T follicular helper cell (primary cell): ENCODE measurements around the gene HARBI1.

Source experiments
- DNase-seq: peaks from one replicate; pipeline ENCODE4 v3.0.0-alpha.2; 2020; ENCODE audit warnings: low read depth
- total RNA-seq, 2 experiments: gene quantifications; one replicate each; lab custom pipeline; 2026; lab: John Stamatoyannopoulos, UW

The HARBI1 gene, protein sequence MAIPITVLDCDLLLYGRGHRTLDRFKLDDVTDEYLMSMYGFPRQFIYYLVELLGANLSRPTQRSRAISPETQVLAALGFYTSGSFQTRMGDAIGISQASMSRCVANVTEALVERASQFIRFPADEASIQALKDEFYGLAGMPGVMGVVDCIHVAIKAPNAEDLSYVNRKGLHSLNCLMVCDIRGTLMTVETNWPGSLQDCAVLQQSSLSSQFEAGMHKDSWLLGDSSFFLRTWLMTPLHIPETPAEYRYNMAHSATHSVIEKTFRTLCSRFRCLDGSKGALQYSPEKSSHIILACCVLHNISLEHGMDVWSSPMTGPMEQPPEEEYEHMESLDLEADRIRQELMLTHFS
- total RNA-seq, result 5.4 to 7.9 reads per million in 2 experiments

- peak; percentile 86 for DNase-seq
These were observed at the start of gene HARBI1, which contains the start of gene ATG13 for GRCh38 chr11:46617134-46617971. TSS of gene HARBI1 (minus strand) at chr11:46617227. CDS start at chr11:46616237, 990 bp downstream. TSS of gene ATG13 (plus strand) at chr11:46617553. CDS start at chr11:46644292, 26,739 bp downstream.

DNA sequence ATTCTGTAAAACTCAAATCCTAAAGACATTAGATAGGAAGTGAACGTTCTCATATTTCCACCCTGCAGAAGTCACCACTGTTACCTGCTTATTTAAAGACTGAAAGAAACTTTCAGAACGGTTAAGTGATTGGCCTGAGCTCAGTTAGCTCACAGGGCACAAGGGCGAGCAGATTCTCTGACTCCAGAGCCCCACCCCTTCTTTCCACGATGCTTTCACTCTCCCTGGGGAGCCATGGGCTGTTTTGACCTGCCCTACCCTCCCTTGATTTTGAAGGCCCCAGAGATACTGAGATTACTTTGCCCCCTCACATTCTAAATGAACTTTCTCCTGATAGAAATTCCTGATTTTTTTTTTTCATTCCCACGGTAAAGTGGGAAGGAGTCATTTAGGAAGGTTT, 49.5 kb upstream of the HARBI1 start:
- DNase-seq, result no peak

GRCh38 chr11:46665356-46665755, 48.3 kb upstream of the HARBI1 start:
- DNase-seq, result no peak

GRCh38 chr11:46664612-46665011, 47.6 kb upstream of the HARBI1 start:
- DNase-seq, result no peak

DNA sequence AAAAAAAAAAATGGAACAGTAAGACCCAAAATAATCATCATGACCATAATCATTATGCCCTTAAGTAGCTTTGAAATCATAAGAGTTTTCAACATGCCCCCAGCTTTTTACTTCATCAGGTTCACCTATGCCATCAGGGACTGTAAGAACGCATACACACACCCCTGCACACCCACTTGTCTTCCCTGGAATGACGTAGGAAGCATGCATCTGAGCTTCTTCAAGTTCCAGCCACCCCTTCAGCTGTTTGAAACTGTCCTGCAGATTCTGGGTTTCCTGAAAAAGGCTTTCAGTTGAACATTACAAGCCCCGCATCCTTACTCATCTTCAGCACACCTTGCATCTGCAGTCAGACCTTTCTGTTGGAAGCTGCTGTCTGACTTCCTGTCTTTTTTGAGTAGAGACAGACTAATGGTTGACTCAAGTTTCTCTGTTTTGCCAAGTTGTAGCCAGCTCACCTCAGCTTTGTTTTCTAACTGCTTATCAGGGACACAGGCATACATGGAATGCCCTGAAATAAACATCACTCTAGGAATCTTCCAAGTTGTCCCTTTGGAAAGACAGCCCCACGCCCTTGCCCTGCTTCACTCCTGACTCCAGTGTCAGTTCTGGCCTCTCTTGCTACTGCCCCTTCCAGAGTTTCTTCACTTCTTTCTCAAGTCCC, 46.4 kb upstream of the HARBI1 start:
- DNase-seq, result no peak

GRCh38 chr11:46662366-46662765, 45.3 kb upstream of the HARBI1 start:
- DNase-seq, result no peak

DNA sequence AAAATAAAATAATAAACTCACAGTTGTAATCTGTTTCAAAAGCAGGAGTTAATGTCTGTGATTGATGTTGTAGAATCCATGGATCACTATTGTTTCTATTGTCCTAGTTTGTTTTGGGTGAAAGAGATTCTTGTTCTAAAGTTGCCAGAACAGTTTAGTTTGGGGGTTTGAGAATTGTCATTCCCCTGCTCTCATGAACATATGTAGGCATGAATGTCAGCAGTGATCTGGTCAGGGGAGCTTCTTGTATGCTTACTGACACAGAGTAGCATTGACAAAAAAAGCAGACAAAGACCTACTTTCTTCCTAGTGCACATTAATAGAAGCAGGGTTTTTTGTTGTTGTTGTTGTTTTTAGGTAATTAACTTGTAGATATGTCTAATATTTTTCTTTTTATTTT, 44.8 kb upstream of the HARBI1 start:
- no peak for DNase-seq

DNA sequence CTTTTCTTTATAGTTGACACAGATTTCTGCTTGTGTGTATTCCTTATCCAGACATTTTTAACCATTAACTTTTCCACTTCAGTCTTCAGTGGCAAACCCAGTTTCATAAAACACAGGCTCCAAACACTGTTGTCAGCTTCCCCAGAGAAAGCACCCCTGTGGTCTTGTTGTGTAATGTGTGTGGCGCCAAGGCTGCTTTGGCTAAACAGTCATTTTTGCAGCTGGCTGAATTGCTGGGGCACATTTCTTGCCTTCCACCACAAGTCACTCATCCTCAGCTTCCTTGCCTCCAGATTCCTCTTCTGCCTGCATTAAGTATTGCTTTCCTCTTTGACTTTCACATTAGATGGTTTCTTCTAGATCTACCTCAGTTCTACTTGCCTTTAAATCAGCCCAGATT, 42.9 kb upstream of the HARBI1 start:
- no peak for DNase-seq

- no peak for DNase-seq
These were observed 41.2 kb upstream of the HARBI1 start for GRCh38 chr11:46658259-46658658.

GRCh38 chr11:46657186-46657585, 40.2 kb upstream of the HARBI1 start:
- DNase-seq, result no peak

DNA sequence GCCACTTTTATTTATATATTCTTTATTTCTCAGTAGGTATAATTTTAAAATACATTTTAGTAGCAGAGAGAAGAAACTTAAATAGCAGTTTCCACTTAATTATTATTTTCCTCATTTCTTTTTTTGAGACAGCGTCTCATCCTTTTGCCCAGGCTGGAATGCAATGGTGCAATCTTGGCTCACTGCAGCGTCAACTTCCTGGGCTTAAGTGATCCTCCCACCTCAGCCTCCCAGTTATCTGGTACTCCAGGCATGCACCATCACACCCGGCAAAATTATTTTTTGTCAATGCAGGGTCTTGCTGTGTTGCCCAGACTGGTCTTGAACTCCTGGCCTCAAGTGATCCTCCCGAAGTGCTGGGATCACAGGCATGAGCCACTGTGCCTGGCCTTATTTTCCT, 38.6 kb upstream of the HARBI1 start:
- DNase-seq, result no peak

GRCh38 chr11:46649180-46649738, 32.2 kb upstream of the HARBI1 start:
- DNase-seq, result no peak

- DNase-seq, result no peak
These were observed 27.0 kb upstream of the HARBI1 start for GRCh38 chr11:46643986-46644385.

- DNase-seq, result no peak
These were observed 26.5 kb upstream of the HARBI1 start for GRCh38 chr11:46643531-46643930.

DNA sequence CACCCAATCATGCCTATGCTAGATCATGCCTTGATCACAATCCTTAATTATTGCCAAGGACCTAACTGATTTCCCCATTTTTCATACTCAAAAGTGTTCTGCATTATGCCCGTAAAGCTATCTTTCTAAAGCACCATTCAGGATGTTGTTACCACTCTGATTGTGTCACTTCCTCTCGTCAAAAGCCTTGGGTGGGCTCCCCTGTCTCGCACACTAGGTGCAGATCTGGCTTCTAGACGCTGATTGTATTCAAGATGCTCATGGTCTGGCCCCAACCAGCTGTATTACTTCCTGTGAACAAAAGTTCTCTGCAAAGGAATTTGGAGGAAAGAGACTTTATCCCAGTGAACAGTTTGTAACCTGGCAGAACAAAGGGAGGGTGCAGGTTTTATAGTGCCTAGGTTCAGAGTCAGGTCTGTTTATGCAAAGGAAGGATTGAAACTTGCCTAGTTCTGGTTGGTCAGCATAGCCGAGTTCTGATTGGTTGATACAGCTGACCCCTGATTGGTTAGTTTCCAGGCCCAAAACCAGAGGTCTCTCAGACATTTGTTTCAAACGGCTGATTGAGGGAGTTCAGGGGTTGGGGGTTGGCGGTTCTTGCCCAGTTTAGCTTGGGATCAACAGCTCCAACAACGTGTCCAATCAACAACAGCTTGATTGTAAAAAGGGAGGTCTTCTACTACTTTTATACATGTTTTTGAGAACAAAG, 25.8 kb upstream of the HARBI1 start:
- no peak for DNase-seq

DNA sequence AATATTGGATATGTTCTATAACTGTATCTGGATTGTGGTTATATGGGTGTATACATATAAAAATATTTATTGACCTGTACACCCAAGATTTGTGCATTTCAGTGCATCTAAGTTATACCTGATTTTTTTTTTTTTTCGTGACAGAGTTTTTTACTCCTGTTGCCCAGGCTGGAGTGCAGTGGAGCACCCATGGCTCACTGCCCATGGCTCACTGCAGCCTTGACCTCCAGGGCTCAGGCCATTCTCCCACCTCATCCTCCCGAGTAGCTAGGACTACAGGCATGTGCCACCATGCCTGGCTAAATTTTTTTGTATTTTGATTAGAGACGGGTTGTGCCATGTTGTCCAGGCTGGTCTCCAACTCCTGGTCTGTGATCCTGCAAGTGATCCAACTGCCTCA, 24.6 kb upstream of the HARBI1 start:
- no peak for DNase-seq

GRCh38 chr11:46640036-46640788, 23.2 kb upstream of the HARBI1 start:
- DNase-seq, result no peak

DNA sequence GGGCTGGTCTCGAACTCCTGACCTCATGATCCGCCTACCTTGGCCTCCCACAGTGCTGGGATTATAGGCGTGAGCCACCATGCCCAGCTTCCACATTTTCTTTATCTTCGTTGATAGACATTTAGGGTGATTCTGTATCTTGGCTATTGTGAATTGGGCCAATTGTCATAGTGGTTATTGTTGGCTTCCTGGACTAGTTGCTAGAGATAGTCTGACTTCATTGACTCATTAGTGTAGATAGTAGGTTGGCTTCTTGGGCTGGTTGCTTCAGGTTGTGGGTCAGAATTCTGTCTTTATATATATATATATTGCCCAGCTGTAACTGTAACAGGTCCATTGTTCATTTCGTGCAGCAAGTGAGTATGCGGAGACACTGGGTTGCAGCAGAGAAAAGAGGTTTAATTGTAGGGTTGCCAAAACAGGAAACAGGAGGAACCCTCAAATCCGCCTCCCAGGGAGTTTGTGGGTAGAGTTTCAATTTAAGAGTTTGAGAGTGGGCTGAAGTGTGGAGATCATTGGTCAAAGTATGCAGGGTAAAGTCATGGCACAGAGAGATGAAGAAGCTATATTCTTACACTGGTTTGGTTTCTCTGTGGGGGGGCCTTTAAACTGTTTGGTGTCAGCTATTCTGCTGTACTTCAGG, 22.3 kb upstream of the HARBI1 start:
- DNase-seq, result no peak

DNA sequence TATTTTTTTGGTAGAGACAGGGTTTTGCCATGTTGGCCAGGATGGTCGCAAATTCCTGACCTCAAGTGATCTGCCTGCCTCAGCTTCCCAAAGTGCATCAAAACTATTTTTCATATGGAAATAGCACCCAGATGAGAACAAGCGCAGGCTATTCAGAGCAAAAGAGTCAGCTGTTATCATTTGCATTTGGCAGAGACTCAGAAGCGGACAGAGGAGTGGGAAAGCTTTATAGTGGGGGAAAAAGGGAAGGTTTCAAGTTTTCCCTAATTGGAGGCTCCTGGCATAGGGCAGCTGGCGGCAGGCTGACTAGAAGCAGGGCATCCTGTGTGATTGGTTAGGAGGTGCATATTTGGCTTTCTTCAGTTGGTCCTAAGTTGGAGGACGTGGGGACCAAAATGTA, 20.5 kb upstream of the HARBI1 start:
- no peak for DNase-seq

- no peak for DNase-seq
These were observed 18.6 kb upstream of the HARBI1 start for GRCh38 chr11:46635557-46636139.
